Mucosa of gallbladder (tissue), 1 donor: Measurements from ENCODE around the gene JAG2. TPM values are rescaled to one million over a fixed set of nuclear protein-coding genes. Genes with fewer than 3 reads are reported as not detected.

Experiments used
- DNase-seq: peaks from one replicate; pipeline ENCODE4 v3.0.0-alpha.2; 2020; ENCODE audit warnings: low spot score
- total RNA-seq: library from RNA; stranded (reverse); gene quantifications from one replicate; pipeline ENCODE4 v1.2.1, GENCODE V29; 2021
- donor health status: DM: no; HTN: no; CAD: no.

Gene JAG2
- total RNA-seq: 12.7 TPM

- no peak for DNase-seq
Measured at GRCh38 chr14:105168496-105168978, at the start of gene JAG2. Gene JAG2 (minus strand): TSS chr14:105168776. CDS start chr14:105168420, 356 bp downstream.

DNA sequence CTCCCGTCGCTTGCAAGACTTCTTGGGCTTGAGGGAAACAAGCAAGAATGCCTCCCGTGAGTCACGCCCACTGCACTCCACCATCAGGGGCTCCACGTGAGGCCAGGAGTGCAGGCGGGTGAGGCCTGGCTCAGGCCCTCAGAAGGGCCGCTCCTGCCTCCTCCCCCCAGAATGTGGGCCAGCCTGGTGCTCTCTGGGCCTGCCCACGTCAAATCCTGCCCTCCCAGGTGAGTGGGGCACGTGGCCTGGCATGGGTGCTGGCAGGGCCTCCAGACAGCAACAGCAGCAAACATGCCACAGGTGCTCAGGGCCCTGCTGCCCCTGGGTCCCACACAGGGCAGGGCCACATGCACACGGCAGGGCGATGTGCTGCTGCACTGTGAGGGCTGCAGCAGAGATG lies 49.2 kb upstream of the JAG2 start:
- no peak for DNase-seq

GRCh38 chr14:105216490-105217247 lies 48.1 kb upstream of the JAG2 start:
- no peak for DNase-seq

DNA sequence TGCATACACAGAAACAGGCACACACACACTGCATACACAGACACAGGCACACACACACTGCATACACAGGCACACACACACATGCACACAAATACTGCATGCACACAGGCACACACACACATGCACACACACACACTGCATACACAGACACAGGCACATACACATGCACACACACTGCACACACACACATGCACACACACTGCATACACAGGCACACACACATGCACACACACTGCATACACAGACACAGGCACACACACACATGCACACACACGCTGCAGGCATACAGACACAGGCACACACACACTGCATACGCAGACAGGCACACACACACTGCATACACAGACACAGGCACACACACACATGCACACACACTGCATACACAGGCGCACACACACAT lies 47.0 kb upstream of the JAG2 start:
- no peak for DNase-seq

GRCh38 chr14:105214324-105214915 lies 45.8 kb upstream of the JAG2 start:
- no peak for DNase-seq

- DNase-seq: no peak
Measured at GRCh38 chr14:105213361-105213760, 44.8 kb upstream of the JAG2 start.

GRCh38 chr14:105212541-105213300 lies 44.1 kb upstream of the JAG2 start:
- DNase-seq: no peak

DNA sequence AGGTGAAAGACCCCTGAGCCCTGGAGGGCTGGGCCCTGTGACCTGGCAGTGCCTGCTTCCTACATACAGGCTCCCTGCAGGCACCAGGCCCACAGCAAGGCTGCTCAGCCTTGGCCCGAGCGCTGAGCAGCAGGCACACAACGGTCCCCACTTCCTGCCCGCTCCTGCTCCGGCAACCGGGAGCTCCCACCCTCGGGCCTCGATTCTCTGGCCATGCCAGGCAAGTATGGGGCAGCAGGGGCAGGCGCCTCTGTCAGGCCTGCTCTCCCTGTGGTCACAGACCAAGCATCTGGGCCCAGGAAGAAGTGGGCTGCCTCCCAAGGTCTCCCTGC lies 43.1 kb upstream of the JAG2 start:
- no peak for DNase-seq

DNA sequence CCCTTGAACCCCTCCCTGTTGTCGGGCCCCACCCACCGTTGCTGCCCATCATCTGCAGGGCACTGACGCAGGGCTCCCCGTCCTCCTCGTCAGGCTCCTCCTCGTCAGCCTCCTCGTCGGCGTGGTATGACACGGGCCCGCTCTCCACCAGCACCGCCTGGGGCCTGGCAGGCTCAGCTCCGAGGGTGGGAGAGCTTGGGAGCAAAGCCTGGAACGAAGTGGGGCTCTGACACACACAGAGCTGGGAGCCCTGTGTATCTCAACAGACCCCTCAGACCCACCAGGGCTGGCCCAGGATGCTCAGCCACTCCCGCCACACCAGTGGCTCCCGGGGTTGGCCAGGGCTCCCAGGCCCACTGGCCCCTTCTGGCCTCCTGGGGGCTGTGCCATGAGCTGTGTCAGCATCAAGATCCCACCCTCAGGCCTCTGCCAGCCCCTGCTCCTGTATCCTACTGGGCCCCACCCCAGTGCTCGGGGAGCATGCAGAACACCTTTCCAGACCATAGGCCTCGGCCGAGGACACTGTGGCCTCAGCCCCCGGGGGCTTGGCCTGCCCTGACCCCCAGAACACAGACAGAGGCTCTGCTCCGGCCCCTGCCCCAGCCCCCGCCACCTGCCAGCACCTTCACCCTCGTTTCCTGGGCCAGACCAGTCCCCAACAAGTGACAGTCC lies 42.6 kb upstream of the JAG2 start:
- no peak for DNase-seq

- DNase-seq: no peak
Measured at GRCh38 chr14:105210266-105211025, 41.9 kb upstream of the JAG2 start.

GRCh38 chr14:105209646-105210045 lies 41.1 kb upstream of the JAG2 start:
- no peak for DNase-seq

DNA sequence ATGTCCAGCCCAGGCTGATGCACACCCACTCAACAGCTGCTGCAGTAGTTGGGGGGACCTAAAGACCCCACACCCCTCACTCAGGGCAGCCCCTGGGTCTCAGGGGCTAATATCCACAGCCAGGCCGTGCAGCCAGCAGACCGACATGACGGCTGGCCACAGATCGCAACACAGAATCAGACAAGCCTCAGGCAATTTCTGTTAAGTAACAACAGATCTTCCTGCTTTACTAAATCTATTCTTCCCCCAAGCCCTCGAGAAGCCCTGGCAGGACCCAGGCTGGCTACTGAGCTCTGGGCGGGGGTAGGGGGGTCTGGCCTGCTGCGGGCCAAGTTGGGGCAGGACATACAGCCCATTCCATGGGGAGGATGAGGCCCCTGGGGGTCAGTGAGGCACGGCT lies 40.5 kb upstream of the JAG2 start:
- no peak for DNase-seq

DNA sequence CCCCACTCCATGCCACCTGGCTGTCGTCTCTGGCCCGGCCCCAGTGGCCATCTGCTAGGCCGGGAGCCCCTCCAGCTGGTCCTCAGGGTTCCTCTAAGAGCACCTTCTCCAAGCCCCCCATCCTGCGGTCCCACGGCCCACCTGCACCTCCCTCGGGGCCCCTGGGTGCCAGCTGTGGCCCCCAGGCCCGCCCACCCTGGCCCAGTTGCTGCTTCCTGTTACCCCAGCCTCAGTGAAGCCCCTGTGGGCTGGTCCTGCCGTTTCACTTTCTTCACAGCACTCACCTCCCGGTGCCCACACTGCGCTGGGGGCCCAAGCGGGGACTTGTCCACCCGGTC lies 40.1 kb upstream of the JAG2 start:
- DNase-seq: no peak

GRCh38 chr14:105207996-105208737 lies 39.6 kb upstream of the JAG2 start:
- DNase-seq: no peak

DNA sequence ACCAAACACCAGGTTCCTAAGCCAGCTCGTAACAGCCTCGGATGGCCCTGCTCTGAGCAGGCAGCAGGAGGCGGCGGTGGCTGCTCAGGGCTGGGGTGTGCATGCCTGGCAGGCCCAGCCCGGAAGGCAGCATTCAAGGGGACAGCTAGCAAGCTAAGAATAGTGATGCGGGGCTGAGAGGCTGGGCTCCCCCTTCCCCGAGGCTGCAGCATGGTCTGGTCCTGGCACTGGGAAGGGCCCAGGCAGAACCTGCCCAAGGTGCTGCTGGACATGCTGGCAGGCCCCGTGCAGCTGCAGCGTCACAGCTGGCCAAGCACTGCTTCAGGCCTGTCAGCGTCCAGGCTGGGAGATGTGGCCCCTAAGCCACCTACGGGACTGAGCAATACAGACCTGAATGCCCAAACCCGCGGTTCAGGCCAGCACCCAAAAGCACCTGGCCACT lies 38.9 kb upstream of the JAG2 start:
- no peak for DNase-seq

DNA sequence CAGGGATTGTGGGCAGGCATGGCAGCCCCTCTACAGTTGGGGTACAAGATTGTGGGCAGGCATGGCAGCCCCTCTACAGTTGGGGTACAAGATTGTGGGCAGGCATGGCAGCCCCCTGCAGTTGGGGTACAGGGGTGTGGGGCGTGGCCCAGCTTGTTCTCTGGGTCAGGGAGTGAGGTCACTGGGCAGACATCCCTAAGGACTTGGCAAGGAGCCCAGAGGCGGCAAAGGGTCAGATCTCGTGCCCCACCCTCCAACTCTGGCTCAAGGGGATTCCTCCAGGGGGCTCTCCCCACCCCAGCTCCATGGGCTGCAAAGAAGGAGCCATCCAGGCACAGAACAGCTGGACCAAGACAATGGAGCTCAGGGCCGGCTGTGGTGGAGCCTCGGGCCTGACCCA lies 38.3 kb upstream of the JAG2 start:
- no peak for DNase-seq

DNA sequence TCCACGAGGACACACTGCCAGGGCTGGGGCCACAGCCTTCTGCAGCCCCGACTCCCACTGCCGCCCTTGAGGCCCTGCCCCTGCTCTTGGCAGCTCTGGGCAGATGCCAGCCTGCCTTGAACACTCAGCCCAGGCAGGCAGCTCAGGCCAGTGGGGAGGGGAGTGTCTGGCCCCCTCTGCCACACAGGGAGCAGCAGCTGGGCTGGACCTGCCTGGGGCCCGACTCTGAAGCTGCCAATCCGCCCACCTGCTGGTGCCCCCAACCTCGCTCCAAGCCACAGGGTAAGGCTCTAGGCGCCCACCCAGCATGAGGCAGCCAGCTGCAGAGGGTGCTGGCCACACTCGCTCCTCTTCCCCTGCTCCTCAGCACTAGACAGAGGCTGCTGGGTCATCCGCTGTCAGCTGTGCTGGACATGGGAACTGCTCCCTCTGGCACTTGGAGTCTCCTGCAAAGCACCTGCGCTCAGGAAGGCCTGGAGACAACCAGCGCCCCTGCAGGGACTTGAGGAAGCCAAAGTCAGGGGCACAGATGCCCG lies 37.2 kb upstream of the JAG2 start:
- DNase-seq: no peak

- DNase-seq: no peak
Measured at GRCh38 chr14:105204931-105205672, 36.5 kb upstream of the JAG2 start.

DNA sequence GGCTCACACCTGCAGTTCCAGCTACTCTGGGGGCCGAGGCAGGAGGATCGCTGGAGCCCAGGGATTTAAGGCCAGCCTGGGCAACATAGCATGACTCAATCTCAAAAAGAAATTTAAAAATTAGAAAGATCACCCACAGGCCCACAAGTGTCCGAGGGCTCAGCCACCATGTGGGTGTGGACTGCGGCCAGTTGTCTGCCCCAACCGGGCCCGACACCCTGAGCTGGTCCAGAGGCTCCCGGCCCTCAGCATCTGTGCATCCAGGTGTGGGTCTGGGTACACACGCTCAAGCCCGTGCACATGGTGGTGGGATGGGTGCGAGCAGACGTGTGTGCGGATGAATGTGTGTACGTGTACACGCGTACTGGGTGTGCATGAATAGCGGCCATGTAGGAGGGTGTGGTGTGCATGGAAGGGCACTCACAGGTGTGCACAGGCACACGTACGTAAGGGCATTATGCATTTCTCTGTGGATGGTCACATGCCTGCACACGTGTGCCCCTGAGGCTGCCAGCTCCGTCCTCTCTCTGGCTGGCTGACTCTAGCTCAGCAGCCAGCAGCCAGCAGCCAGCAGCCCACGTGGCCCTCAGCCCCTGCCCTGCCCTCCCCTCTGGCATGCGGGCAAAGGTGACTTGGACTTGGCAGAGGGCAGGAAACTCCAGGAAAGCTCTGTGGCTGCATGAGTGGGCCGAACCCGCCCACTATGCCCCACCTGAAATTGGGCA lies 35.8 kb upstream of the JAG2 start:
- peak; percentile 64 for DNase-seq
